ENCODE data around the gene ACTL8.

Gene ACTL8

GRCh38 chr1:17777818-17778217 is 22.7 kb downstream of the ACTL8 start:
- TF ChIP-seq, protein P1, sequence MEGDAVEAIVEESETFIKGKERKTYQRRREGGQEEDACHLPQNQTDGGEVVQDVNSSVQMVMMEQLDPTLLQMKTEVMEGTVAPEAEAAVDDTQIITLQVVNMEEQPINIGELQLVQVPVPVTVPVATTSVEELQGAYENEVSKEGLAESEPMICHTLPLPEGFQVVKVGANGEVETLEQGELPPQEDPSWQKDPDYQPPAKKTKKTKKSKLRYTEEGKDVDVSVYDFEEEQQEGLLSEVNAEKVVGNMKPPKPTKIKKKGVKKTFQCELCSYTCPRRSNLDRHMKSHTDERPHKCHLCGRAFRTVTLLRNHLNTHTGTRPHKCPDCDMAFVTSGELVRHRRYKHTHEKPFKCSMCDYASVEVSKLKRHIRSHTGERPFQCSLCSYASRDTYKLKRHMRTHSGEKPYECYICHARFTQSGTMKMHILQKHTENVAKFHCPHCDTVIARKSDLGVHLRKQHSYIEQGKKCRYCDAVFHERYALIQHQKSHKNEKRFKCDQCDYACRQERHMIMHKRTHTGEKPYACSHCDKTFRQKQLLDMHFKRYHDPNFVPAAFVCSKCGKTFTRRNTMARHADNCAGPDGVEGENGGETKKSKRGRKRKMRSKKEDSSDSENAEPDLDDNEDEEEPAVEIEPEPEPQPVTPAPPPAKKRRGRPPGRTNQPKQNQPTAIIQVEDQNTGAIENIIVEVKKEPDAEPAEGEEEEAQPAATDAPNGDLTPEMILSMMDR (conservative IDR thresholded peaks at IDR 0.05), result no peak
- no peak overlapping the region for H3K27ac ChIP-seq

DNA sequence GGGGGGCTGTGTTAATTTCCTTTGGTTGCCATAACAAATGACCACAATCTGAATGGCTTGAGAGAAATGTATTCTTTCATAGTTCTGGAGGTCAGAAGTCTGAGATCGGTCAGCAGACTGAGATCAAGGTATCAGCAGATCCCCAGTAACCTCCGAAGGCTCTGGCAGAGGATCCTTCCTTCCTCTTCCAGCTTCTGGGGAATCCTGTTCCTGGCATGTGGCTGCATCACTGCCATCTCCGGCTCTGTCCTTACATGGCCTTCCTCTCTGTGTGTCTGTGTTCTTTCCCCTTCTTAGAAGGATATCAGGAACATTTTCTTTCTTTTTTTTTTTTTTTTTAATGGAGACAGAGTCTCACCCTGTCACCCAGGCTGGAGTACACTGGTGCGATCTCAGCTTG is 25.8 kb downstream of the ACTL8 start:
- TF ChIP-seq, protein P1 (conservative IDR thresholded peaks at IDR 0.05), result no peak
- peak overlapping the region; percentile 21; the same call in 1 of the 2 replicates for H3K27ac ChIP-seq

- TF ChIP-seq, protein P1 (conservative IDR thresholded peaks at IDR 0.05), result no peak
These were observed 34.8 kb downstream of the ACTL8 start for GRCh38 chr1:17789926-17790325.

DNA sequence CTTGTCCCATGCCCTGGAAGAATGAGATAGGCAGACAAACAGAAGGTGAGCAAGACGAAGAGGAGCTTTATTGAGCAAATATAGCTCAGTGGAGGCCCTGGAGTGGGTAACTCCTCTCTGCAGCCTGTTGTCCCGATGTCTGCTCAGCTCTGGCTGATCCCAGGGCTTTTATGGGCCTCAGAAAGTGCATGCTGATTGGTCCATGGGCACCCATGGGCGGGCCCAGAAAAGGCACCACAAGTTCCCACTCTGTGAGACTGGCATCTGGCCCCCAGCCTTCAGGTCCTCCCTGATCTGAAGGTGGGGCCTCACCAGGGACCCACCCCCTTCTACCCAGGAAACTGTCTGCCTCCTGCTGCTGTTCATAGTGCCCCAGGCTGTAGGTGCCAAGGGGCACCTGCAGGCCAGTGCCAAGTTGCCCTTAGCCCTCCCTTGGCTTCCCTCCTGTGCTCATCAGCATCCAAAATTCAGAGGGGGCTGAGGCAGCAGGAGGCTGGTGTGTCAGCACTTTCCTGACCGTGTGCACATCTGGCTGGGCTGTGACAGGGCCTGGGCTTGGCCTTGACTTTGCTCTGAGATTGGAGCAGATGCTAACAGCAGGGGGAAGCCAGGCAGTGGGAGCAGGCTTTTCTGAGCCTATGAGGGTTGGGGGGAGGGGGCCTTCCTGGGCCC is 35.4 kb downstream of the ACTL8 start:
- TF ChIP-seq, protein P1 (conservative IDR thresholded peaks at IDR 0.05), result no peak
- no peak overlapping the region for H3K27ac ChIP-seq

More at GRCh38 chr1:17789926-17790325, 34.8 kb downstream of the ACTL8 start:
- no peak overlapping the region for H3K27ac ChIP-seq

DNA sequence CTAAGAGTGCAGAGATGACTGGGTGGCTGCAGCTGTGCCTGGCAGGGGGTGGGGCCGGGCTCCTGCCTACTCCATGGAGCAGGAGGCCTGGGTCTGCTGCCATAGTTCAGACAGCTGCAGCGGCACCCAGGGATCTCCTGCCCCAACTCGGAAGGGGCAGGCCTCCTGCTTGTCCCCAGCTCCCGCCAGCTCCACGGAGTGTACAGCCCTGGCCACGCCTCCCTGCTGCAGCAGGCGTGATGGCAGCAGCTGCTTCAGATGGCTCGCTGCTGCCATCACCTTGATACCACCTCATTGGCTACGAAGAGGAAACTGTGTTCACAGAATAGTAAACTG is 35.9 kb downstream of the ACTL8 start:
- no peak overlapping the region for H3K27ac ChIP-seq

DNA sequence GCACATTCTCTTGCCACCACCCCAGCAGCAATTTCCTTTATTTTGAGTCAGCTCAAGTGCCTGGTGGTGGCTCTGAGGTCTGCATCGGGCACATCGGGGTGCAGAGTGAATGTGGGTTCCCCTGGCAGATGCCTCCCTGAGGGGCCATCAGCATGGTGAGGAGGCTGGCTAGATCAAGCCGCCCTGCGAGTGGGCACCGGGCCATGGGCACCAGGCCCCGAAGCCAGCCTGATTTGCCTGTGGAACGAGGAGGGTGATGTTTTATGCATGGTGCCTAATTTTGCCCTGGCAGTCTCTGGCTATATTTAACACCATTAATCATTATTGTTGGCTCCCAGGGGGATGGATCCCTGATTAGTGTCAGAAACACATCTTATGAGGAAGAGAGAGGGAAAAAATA is 36.3 kb downstream of the ACTL8 start:
- no peak overlapping the region for H3K27ac ChIP-seq
- TF ChIP-seq, protein P1 (conservative IDR thresholded peaks at IDR 0.05), result no peak

More for the DNA sequence above, 35.9 kb downstream of the ACTL8 start:
- TF ChIP-seq, protein P1 (conservative IDR thresholded peaks at IDR 0.05), result no peak

- TF ChIP-seq, protein P1 (conservative IDR thresholded peaks at IDR 0.05), result no peak
- H3K27ac ChIP-seq, result no peak overlapping the region
These were observed 37.3 kb downstream of the ACTL8 start for GRCh38 chr1:17792421-17792820.
